Left ventricle myocardium inferior (tissue), 1 donor: ENCODE data around the gene LEKR1. TPM values are rescaled to one million over a fixed set of nuclear protein-coding genes. Genes with fewer than 3 reads are reported as not detected.

Experiments
- DNase-seq: peaks from one replicate; pipeline ENCODE4 v3.0.0-alpha.2; 2020
- H3K27ac ChIP-seq: fragments of 200-600 bp; replicated peaks from 2 replicates; pipeline ENCODE4 v1.8.0; 2021
- H3K27me3 ChIP-seq: fragments of 200-600 bp; 2 replicates; pipeline ENCODE4 v1.8.0; 2021; ENCODE audit warnings: low read depth
- H3K36me3 ChIP-seq: fragments of 200-600 bp; 2 replicates; pipeline ENCODE4 v1.8.0; 2021
- H3K4me1 ChIP-seq: fragments of 200-600 bp; 2 replicates; pipeline ENCODE4 v1.8.0; 2021
- H3K4me3 ChIP-seq: fragments of 200-600 bp; 2 replicates; pipeline ENCODE4 v1.8.0; 2021; ENCODE audit warnings: mild to moderate bottlenecking, moderate library complexity
- H3K9me3 ChIP-seq: fragments of 200-600 bp; replicated peaks from 2 replicates; pipeline ENCODE4 v1.8.0; 2021
- intact Hi-C: fragments of 100-400 bp; cut with micrococcal nuclease; formaldehyde crosslinking; loops from one replicate; pipeline ENCODE4 v1.11.0; 2022
- total RNA-seq: library from RNA; stranded (reverse); fragmentation: NEBNext Ultra II Directional; extraction: Animal tissue kit (Norgen Biotek cat#: 25700); gene quantifications from one replicate; pipeline ENCODE4 v1.2.1, GENCODE V29; 2021
- TF ChIP-seq, protein P1 (sequence below): fragments of 200-600 bp; IDR thresholded peaks from 2 replicates; pipeline ENCODE4 v1.8.0; 2021; ENCODE audit warnings: antibody characterized with exemption, mild to moderate bottlenecking, borderline replicate concordance
- donor health status: DM: no; HTN: yes; CAD: no; lungs with severe emphysema.

LEKR1 gene
- total RNA-seq, 1 donor from 2014 or later = 0.71 TPM

- no peak overlapping the region for H3K4me3 ChIP-seq
- H3K36me3 ChIP-seq = no peaks in the 10 kb centered on the region
Measured at GRCh38 chr3:156915372-156915771, 89.2 kb downstream of the LEKR1 start.

DNA sequence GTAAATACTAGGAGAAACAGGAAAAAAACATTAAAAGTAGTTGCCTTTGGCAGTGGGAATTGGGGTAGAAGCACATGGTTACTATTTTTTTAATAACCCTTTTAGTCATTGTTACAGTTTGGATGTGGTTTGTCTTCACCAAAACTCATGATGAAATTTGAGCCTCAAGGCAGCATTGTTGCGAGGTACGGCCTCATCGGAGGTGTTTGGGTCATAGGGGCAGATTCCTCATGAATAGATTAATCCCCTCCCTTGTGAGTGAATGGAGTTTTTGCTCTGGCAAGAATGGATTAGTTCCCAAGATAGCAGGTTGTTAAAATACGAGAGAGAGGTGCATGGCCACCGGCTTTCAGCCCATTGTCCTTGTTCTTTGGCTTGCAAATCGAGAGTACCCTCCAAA, 92.6 kb downstream of the LEKR1 start:
- no peak for DNase-seq
- no peak overlapping the region for H3K4me3 ChIP-seq
- no peak overlapping the region for H3K27ac ChIP-seq
- intact Hi-C loops = no loop called here
- no peaks in the 10 kb centered on the region for H3K27me3 ChIP-seq
- H3K9me3 ChIP-seq = peaks cover 7% of the 10 kb centered on the region
- TF ChIP-seq, protein P1, sequence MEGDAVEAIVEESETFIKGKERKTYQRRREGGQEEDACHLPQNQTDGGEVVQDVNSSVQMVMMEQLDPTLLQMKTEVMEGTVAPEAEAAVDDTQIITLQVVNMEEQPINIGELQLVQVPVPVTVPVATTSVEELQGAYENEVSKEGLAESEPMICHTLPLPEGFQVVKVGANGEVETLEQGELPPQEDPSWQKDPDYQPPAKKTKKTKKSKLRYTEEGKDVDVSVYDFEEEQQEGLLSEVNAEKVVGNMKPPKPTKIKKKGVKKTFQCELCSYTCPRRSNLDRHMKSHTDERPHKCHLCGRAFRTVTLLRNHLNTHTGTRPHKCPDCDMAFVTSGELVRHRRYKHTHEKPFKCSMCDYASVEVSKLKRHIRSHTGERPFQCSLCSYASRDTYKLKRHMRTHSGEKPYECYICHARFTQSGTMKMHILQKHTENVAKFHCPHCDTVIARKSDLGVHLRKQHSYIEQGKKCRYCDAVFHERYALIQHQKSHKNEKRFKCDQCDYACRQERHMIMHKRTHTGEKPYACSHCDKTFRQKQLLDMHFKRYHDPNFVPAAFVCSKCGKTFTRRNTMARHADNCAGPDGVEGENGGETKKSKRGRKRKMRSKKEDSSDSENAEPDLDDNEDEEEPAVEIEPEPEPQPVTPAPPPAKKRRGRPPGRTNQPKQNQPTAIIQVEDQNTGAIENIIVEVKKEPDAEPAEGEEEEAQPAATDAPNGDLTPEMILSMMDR = no peak
- H3K36me3 ChIP-seq = no peaks in the 10 kb centered on the region
- H3K4me1 ChIP-seq = no peaks in the 10 kb centered on the region

More at GRCh38 chr3:156915372-156915771, 89.2 kb downstream of the LEKR1 start:
- no peaks in the 10 kb centered on the region for H3K27me3 ChIP-seq
- no peak for DNase-seq
- no peaks in the 10 kb centered on the region for H3K9me3 ChIP-seq
- TF ChIP-seq, protein P1 = no peak
- no peak overlapping the region for H3K27ac ChIP-seq
- no peaks in the 10 kb centered on the region for H3K4me1 ChIP-seq
- intact Hi-C loops = no loop called here

DNA sequence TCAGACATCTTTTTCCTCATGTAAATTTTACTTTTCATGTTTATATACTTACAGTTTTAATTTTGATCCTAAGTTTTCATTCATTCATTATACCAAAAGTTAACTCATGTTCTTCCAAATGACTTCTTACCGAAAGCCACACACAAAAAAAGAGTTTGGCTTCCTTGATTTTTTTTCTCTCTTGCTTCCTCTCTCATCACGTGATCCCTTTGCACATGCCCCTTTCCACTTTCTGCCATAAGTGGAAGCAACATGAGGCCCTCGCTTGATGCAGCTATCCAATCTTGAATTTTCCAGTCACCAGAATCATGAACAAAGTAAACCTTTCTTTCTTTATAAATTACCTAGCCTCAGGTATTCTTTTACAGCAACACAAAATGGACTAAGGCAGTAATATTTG, 93.7 kb downstream of the LEKR1 start:
- Histone ChIP-seq H3K9me3 (peaks cover 16% of the 10 kb centered on the region), H3K4me1 (no peaks in the 10 kb centered on the region), H3K36me3 (no peaks in the 10 kb centered on the region), H3K4me3 (no peak overlapping the region), H3K27me3 (no peaks in the 10 kb centered on the region), H3K27ac (no peak overlapping the region)
- intact Hi-C loops = no loop called here
- TF ChIP-seq, protein P1 = no peak
- no peak for DNase-seq

- DNase-seq = no peak
- Histone ChIP-seq H3K36me3 (no peaks in the 10 kb centered on the region), H3K9me3 (peaks cover 16% of the 10 kb centered on the region), H3K4me1 (no peaks in the 10 kb centered on the region), H3K27me3 (no peaks in the 10 kb centered on the region), H3K4me3 (no peak overlapping the region), H3K27ac (no peak overlapping the region)
- intact Hi-C loops = no loop called here
- TF ChIP-seq, protein P1 = no peak
Measured at GRCh38 chr3:156920399-156920798, 94.2 kb downstream of the LEKR1 start.

DNA sequence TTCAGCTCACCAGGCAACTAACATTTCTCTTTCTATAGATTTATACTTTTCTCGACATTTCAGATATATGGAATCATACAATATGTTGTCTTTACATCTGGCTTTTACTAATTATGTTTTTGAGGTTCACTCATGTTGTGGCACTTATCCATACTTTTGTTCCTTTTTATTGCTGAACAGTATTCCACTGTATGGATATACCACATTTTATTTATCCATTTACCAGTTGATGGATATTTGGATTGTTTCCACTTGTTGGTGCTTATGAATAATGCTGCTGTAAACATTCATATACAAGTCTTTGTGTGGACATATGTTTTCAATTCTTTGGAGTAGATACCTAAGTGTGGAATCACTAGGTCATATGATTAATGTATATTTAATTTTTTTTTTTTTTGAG, 97.2 kb downstream of the LEKR1 start:
- Histone ChIP-seq H3K4me3 (no peak overlapping the region), H3K27me3 (no peaks in the 10 kb centered on the region), H3K4me1 (no peaks in the 10 kb centered on the region), H3K27ac (no peak overlapping the region), H3K9me3 (peaks cover 20% of the 10 kb centered on the region), H3K36me3 (no peaks in the 10 kb centered on the region)
- TF ChIP-seq, protein P1 = no peak
- DNase-seq = no peak
- intact Hi-C loops = no loop called here

DNA sequence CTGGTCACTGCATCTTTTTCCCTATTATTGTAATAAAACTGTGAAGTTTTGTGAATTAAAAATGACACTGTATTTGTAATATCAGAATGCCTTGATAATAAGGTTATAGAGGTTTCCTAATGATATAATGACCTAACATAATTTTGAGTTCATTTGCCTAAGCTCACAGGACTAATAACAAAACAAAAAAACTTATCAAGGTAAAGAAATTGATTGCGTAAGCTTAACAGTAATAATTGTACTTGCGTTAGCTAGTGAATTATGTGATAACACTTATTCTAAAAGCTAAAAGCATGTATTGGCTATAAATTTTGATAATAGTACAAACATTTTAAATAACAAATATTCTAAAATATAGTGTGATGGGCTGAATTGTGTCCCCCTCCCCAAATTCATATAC, 112.6 kb downstream of the LEKR1 start:
- Histone ChIP-seq H3K9me3 (peaks cover 3% of the 10 kb centered on the region), H3K36me3 (no peaks in the 10 kb centered on the region), H3K4me1 (no peaks in the 10 kb centered on the region), H3K27me3 (no peaks in the 10 kb centered on the region), H3K27ac (no peak overlapping the region), H3K4me3 (no peak overlapping the region)
- DNase-seq = no peak
- intact Hi-C loops = no loop called here
- TF ChIP-seq, protein P1 = no peak
